OCI-LY3 (cell line): ENCODE data around the gene GPR27.

Source experiments
- CTCF ChIP-seq: fragments of 200-600, 300-600 bp; sonication (generic); IDR thresholded peaks from 2 replicates; pipeline ENCODE4 v1.5.1; 2014; ENCODE audit warnings: antibody characterized with exemption, low read length, low read depth
- EZH2phosphoT487 ChIP-seq: fragments of 200-600 bp; shearing (Covaris generic); IDR thresholded peaks from 2 replicates; pipeline ENCODE4 v1.6.1; 2018; ENCODE audit warnings: antibody characterized with exemption, mixed run types, low read depth

- TF ChIP-seq CTCF (no peak), EZH2phosphoT487 (no peak)
These were observed 34.3 kb downstream of the GPR27 start for GRCh38 chr3:71787851-71788405.
